HCT116 (cell line): ENCODE data around the gene SLC35G2. TPM values are rescaled to one million over a fixed set of nuclear protein-coding genes. Genes with fewer than 3 reads are reported as not detected.
A peak's percentile ranks its signal among the peaks of the same experiment; 100 is the strongest.

Source experiments
- ATAC-seq: fragments of 200-7000 bp; cut with Tn5 transposase; 2 replicates; pipeline ENCODE4 v1.9.1; 2020; ENCODE audit warnings: mild to moderate bottlenecking, moderate library complexity
- BruUV-seq: library from RNA; stranded (reverse); fragments of 400-500 nt; replicated peaks from 2 replicates; lab custom pipeline; 2021; lab: Mats Ljungman, UMichigan
- CTCF ChIA-PET: fragments of 300-600 bp; sonication (Branson Sonifier 250); formaldehyde crosslinking; loops from one replicate; lab custom pipeline; 2021; ENCODE audit warnings: antibody characterized with exemption; lab: Charles Lee
- POLR2A ChIA-PET: fragments of 300-600, 350-600 bp; sonication (Branson Sonifier 250); formaldehyde crosslinking; loops from one replicate; lab custom pipeline; 2021; ENCODE audit warnings: antibody characterized with exemption; lab: Charles Lee
- RAD21 ChIA-PET, 2 experiments: fragments of 300-600 bp; sonication (Branson Sonifier 250); formaldehyde crosslinking; loops; one replicate each; lab custom pipeline; 2023; ENCODE audit warnings: low total read pairs in 2 of 2; ENCODE audit not compliant: uncharacterized antibody in 2 of 2, unreplicated experiment in 2 of 2, low non-redundant PET in 1 of 2; lab: Charles Lee
- DNase-seq: peaks from one replicate; pipeline ENCODE4 v3.0.0-alpha.2; 2010; ENCODE audit warnings: low read depth, low spot score
- H2AFZ ChIP-seq: fragments of 200-600 bp; shearing (Covaris generic), sonication (generic); 2 replicates; pipeline ENCODE4 v1.6.1; 2017; ENCODE audit warnings: low read depth, mixed run types, mixed read lengths, antibody characterized with exemption, low read length; ENCODE audit not compliant: poor library complexity, severe bottlenecking
- H3K27ac ChIP-seq: 2 replicates; pipeline ENCODE4 v1.5.1; 2012; ENCODE audit warnings: low read depth, low read length
- H3K27me3 ChIP-seq: fragments of 200-600 bp; sonication (generic); 2 replicates; pipeline ENCODE4 v1.6.1; 2016; ENCODE audit warnings: mixed run types, low read length, mixed read lengths; ENCODE audit not compliant: insufficient read depth
- H3K36me3 ChIP-seq, 2 experiments: fragments of 200-500 bp in 1 of 2; fragments of 200-600 bp in 1 of 2; sonication (Bioruptor generic) in 1 of 2; sonication (generic) in 1 of 2; 2 replicates each; pipeline versions ENCODE4 v1.5.1 to v1.6.1; 2014 to 2016; ENCODE audit warnings: low read length in 2 of 2, inconsistent platforms in 1 of 2, mixed read lengths in 1 of 2, mixed run types in 1 of 2; ENCODE audit not compliant: insufficient read depth in 2 of 2, control insufficient read depth in 1 of 2
- H3K4me1 ChIP-seq, 2 experiments: fragments of 200-600 bp in 1 of 2; sonication (generic) in 1 of 2; 2 replicates each; pipeline versions ENCODE4 v1.5.1 to v1.6.1; 2012 to 2017; ENCODE audit warnings: low read length in 2 of 2, inconsistent platforms in 1 of 2, mild to moderate bottlenecking in 1 of 2, mixed read lengths in 1 of 2, mixed run types in 1 of 2, moderate library complexity in 1 of 2; ENCODE audit not compliant: insufficient read depth in 2 of 2, control insufficient read depth in 1 of 2
- H3K4me2 ChIP-seq: fragments of 200-600 bp; sonication (generic); 2 replicates; pipeline ENCODE4 v1.6.1; 2017; ENCODE audit warnings: mixed run types, low read length, mixed read lengths
- H3K4me3 ChIP-seq, 2 experiments: fragments of 200-600 bp in 1 of 2; sonication (generic) in 1 of 2; replicated peaks in 1 of 2; 2 replicates each; pipeline ENCODE4 v1.5.1; 2011 to 2016; ENCODE audit warnings: low read length in 2 of 2, control low read depth in 1 of 2, low read depth in 1 of 2, mild to moderate bottlenecking in 1 of 2, mixed read lengths in 1 of 2, mixed run types in 1 of 2
- H3K79me2 ChIP-seq: fragments of 200-600 bp; sonication (generic); 2 replicates; pipeline ENCODE4 v1.6.1; 2017; ENCODE audit warnings: mild to moderate bottlenecking, mixed run types, low read length, moderate library complexity, mixed read lengths; ENCODE audit not compliant: insufficient read depth
- H3K9ac ChIP-seq: fragments of 200-600 bp; sonication (generic); 2 replicates; pipeline ENCODE4 v1.6.1; 2016; ENCODE audit warnings: low read length, mixed read lengths
- H3K9me2 ChIP-seq: fragments of 200-600 bp; sonication (generic), shearing (Covaris generic); 2 replicates; pipeline ENCODE4 v1.6.1; 2017; ENCODE audit warnings: mixed run types, mild to moderate bottlenecking, moderate library complexity; ENCODE audit not compliant: insufficient read depth
- H3K9me3 ChIP-seq, 2 experiments: fragments of 200-500 bp in 1 of 2; fragments of 200-600 bp in 1 of 2; sonication (Bioruptor generic) in 1 of 2; sonication (generic) in 1 of 2; 2 replicates each; pipeline ENCODE4 v1.6.1; 2014 to 2017; ENCODE audit warnings: low read length in 2 of 2, mixed read lengths in 2 of 2, inconsistent platforms in 1 of 2, low read depth in 1 of 2, mild to moderate bottlenecking in 1 of 2, mixed run types in 1 of 2, moderate library complexity in 1 of 2; ENCODE audit not compliant: control insufficient read depth in 1 of 2, insufficient read depth in 1 of 2
- H4K20me1 ChIP-seq: fragments of 200-600 bp; sonication (generic), shearing (Covaris generic); 2 replicates; pipeline ENCODE4 v1.6.1; 2017; ENCODE audit warnings: mixed run types, mild to moderate bottlenecking, moderate library complexity; ENCODE audit not compliant: insufficient read depth
- CBX3 ChIP-seq: IDR thresholded peaks from 2 replicates; pipeline ENCODE4 v1.6.1; 2012; ENCODE audit warnings: low read depth
- EZH2 ChIP-seq: fragments of 200-600 bp; sonication (generic); IDR thresholded peaks from 2 replicates; pipeline ENCODE4 v1.6.1; 2017; ENCODE audit warnings: antibody characterized with exemption, mixed run types
- FOSL1 ChIP-seq: IDR thresholded peaks from 2 replicates; pipeline ENCODE4 v1.6.1; 2012; ENCODE audit warnings: low read depth
- MAX ChIP-seq: IDR thresholded peaks from 2 replicates; pipeline ENCODE4 v1.6.1; 2012
- POLR2A ChIP-seq: IDR thresholded peaks from 2 replicates; pipeline ENCODE4 v1.7.0; 2011; ENCODE audit warnings: borderline replicate concordance; ENCODE audit not compliant: insufficient read depth, insufficient read length; ENCODE audit errors: extremely low read depth
- POLR2AphosphoS5 ChIP-seq: IDR thresholded peaks from 2 replicates; pipeline ENCODE4 v1.6.1; 2011; ENCODE audit warnings: mild to moderate bottlenecking, low read depth, low read length, moderate library complexity
- SRF ChIP-seq: IDR thresholded peaks from 2 replicates; pipeline ENCODE4 v1.6.1; 2012; ENCODE audit warnings: low read depth
- YY1 ChIP-seq: IDR thresholded peaks from 2 replicates; pipeline ENCODE4 v1.6.1; 2011; ENCODE audit warnings: low read length, low read depth, moderate library complexity, mild to moderate bottlenecking; ENCODE audit not compliant: insufficient replicate concordance; ENCODE audit errors: extremely low read depth
- ZFX ChIP-seq: fragments of 450-650 bp; IDR thresholded peaks from 2 replicates; pipeline ENCODE4 v1.6.1; 2017
- intact Hi-C: fragments of 100-400 bp; cut with micrococcal nuclease; formaldehyde crosslinking; loops from 2 replicates; pipeline ENCODE4 v1.10.0; 2022
- total RNA-seq: library from RNA; stranded (reverse); gene quantifications from one replicate; pipeline ENCODE4 v1.2.1, GENCODE V29; 2021; ENCODE audit not compliant: unreplicated experiment
- TF ChIP-seq, protein P1 (sequence below): IDR thresholded peaks from 2 replicates; pipeline ENCODE4 v1.6.1; 2012

Gene SLC35G2
- total RNA-seq, 1 experiment from 2014 or later: 3.3 TPM

DNA sequence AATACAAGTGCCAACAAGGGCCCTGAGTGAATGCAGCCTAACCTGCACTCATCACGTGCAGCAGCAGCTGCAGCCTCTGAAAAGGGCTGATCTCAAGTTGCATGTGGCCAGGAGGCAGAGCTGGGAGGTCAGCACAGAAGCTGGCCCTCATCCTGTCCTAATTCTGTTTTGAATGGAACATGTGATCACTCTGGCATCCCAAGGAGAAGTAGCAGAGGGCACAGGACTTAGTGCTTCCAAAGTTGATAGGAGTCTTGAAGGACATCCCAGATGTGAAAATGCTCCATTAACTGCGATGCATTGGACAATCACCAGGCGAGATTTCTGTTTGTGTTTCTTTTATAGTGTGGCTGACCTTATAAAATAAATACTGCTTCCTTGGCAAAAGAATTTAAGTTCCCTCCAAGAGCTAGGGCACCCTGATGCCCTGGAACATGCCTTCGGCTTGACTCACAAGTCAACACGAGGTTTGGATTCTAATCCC is 35.2 kb upstream of the SLC35G2 start:
- DNase-seq: no peak
- Histone ChIP-seq H3K36me3 (no peaks in the 10 kb centered on the region), H3K4me3 (no peak overlapping the region), H3K9ac (no peak overlapping the region), H4K20me1 (no peaks in the 10 kb centered on the region), H3K27me3 (no peaks in the 10 kb centered on the region), H3K9me3 (no peaks in the 10 kb centered on the region), H3K27ac (no peak overlapping the region), H3K79me2 (no peaks in the 10 kb centered on the region), H3K4me2 (no peak overlapping the region), H3K9me2 (no peaks in the 10 kb centered on the region), H2AFZ (no peak overlapping the region), H3K4me1 (peaks cover 8 to 16% of the 10 kb centered on the region in 2 experiments; a peak in 3 of 4 replicates)
- BruUV-seq: no TSS peak
- ChIA-PET CTCF (interaction anchor here (1.1 kb wide), 1 partner anchor 31 kb away, joined by 3 read pairs; no protein-coding TSS in a partner anchor), POLR2A (no interaction called here), RAD21 (no interaction called here)
- intact Hi-C loops: no loop called here
- TF ChIP-seq CBX3 (no peak), ZFX (no peak), SRF (no peak), POLR2AphosphoS5 (no peak), YY1 (no peak), FOSL1 (no peak), EZH2 (no peak), POLR2A (no peak)
- ATAC-seq: no peak

DNA sequence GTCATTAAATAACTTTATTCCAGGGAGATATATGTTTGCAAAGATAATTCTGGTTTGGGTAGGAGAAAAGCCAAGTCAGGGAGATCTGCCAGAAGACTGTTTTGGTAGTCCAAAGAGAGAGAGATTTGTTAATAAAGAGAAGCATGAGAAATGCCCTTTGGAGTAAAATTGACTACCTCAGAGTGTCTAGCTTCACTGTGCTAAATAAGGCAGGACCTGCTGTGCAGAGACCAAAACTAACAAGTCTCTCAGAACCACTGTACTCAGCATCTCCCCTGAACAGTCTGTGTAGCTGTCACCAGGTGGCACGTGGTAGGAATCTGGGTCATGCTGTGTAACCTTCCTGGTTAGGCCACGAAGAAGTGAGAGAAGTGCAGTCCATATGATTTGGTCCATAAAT is 31.6 kb upstream of the SLC35G2 start:
- no peaks in the 10 kb centered on the region for H3K79me2 ChIP-seq
- ChIA-PET POLR2A (no interaction called here), RAD21 (no interaction called here), CTCF (interaction anchor here (1.1 to 1.2 kb wide), 2 partner anchors 35 to 227 kb away, joined by 3 read pairs; partner anchors contain the start of gene STAG1)
- H2AFZ ChIP-seq: peak overlapping the region; percentile 94
- H3K9me3 ChIP-seq: no peaks in the 10 kb centered on the region
- peak overlapping the region; percentile 35; the same call in 1 of the 2 replicates for H3K4me2 ChIP-seq
- H3K4me1 ChIP-seq: peaks cover 8 to 20% of the 10 kb centered on the region in 2 experiments; a peak in 3 of 4 replicates
- H3K9ac ChIP-seq: no peak overlapping the region
- ATAC-seq (peak; percentile 64), DNase-seq (no peak)
- H4K20me1 ChIP-seq: no peaks in the 10 kb centered on the region
- no peaks in the 10 kb centered on the region for H3K36me3 ChIP-seq
- H3K27ac ChIP-seq: no peak overlapping the region
- H3K27me3 ChIP-seq: no peaks in the 10 kb centered on the region
- BruUV-seq: no TSS peak
- no peaks in the 10 kb centered on the region for H3K9me2 ChIP-seq
- no peak overlapping the region for H3K4me3 ChIP-seq
- intact Hi-C loops: no loop called here
- TF ChIP-seq, protein P1, sequence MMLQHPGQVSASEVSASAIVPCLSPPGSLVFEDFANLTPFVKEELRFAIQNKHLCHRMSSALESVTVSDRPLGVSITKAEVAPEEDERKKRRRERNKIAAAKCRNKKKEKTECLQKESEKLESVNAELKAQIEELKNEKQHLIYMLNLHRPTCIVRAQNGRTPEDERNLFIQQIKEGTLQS: no peak
- peak; percentile 83 for TF ChIP-seq MAX
- no peak for TF ChIP-seq ZFX
